Caco-2 (cell line): ENCODE measurements around the gene METTL5. TPM values are rescaled to one million over a fixed set of nuclear protein-coding genes. Genes with fewer than 3 reads are reported as not detected.

Experiments used
- BruUV-seq: library from RNA; stranded (reverse); fragments of 400-500 nt; replicated peaks from 2 replicates; lab custom pipeline; 2021; lab: Mats Ljungman, UMichigan
- CTCF ChIA-PET: fragments of 300-600 bp; sonication (Branson Sonifier 250); formaldehyde crosslinking; loops from one replicate; lab custom pipeline; 2022; ENCODE audit warnings: antibody characterized with exemption; lab: Charles Lee
- POLR2A ChIA-PET: fragments of 300-600 bp; sonication (Branson Sonifier 250); formaldehyde crosslinking; loops from one replicate; lab custom pipeline; 2022; ENCODE audit warnings: antibody characterized with exemption; lab: Charles Lee
- DNase-seq, 2 experiments: peaks; one replicate each; pipeline versions ENCODE4 v3.0.0 to v3.0.0-alpha.2; 2020 to 2022
- H3K27me3 ChIP-seq: replicated peaks from 2 replicates; pipeline ENCODE4 v1.6.0; 2011; ENCODE audit warnings: low read length; ENCODE audit not compliant: control insufficient read depth, insufficient read depth
- H3K36me3 ChIP-seq: 2 replicates; pipeline ENCODE4 v1.5.1; 2011; ENCODE audit warnings: low read length; ENCODE audit not compliant: control insufficient read depth, insufficient read depth
- H3K4me1 ChIP-seq: fragments of 250-450 bp; sonication (Bioruptor Pico); 2 replicates; pipeline ENCODE4 v1.5.1; 2020; ENCODE audit warnings: mild to moderate bottlenecking
- H3K4me3 ChIP-seq: 2 replicates; pipeline ENCODE4 v1.5.1; 2011; ENCODE audit warnings: low read depth, mild to moderate bottlenecking, control low read depth, low read length
- H3K9me3 ChIP-seq: fragments of 250-450 bp; sonication (Bioruptor Pico); 2 replicates; pipeline ENCODE4 v1.5.1; 2020; ENCODE audit warnings: mild to moderate bottlenecking, moderate library complexity
- H3K27ac Mint-ChIP-seq: one replicate; pipeline ENCODE4 v1.8.0; 2022; ENCODE audit warnings: mixed read lengths; ENCODE audit not compliant: unreplicated experiment
- H3K27me3 Mint-ChIP-seq: one replicate; pipeline ENCODE4 v1.8.0; 2022; ENCODE audit warnings: mixed read lengths; ENCODE audit not compliant: insufficient read depth, unreplicated experiment
- H3K36me3 Mint-ChIP-seq: one replicate; pipeline ENCODE4 v1.8.0; 2022; ENCODE audit warnings: mild to moderate bottlenecking, mixed read lengths; ENCODE audit not compliant: insufficient read depth, unreplicated experiment
- H3K4me1 Mint-ChIP-seq: one replicate; pipeline ENCODE4 v1.8.0; 2022; ENCODE audit warnings: low read depth, mixed read lengths; ENCODE audit not compliant: unreplicated experiment
- H3K4me3 Mint-ChIP-seq: one replicate; pipeline ENCODE4 v1.8.0; 2022; ENCODE audit warnings: mild to moderate bottlenecking, moderate library complexity, mixed read lengths; ENCODE audit not compliant: unreplicated experiment
- H3K9me3 Mint-ChIP-seq: one replicate; pipeline ENCODE4 v1.8.0; 2022; ENCODE audit warnings: mixed read lengths; ENCODE audit not compliant: unreplicated experiment
- intact Hi-C: fragments of 100-400 bp; cut with micrococcal nuclease; formaldehyde crosslinking; loops from one replicate; pipeline ENCODE4 v1.10.0; 2022; ENCODE audit not compliant: unreplicated experiment
- total RNA-seq: library from RNA; stranded (reverse); gene quantifications from 2 replicates; pipeline ENCODE4 v1.2.3, GENCODE V29; 2022
- TF ChIP-seq, protein P1 (sequence below), 2 experiments: fragments of 200-600 bp in 1 of 2; IDR thresholded peaks; 1 replicate in 1 of 2; 2 replicates in 1 of 2; pipeline versions ENCODE4 v1.5.1 to v1.8.0; 2011 to 2022; ENCODE audit warnings: antibody characterized with exemption in 1 of 2, control low read depth in 1 of 2, inconsistent platforms in 1 of 2, low read depth in 1 of 2, low read length in 1 of 2, mild to moderate bottlenecking in 1 of 2, moderate library complexity in 1 of 2; ENCODE audit not compliant: insufficient read depth in 1 of 2, severe bottlenecking in 1 of 2, unreplicated experiment in 1 of 2

The METTL5 gene
- total RNA-seq, 1 experiment from 2014 or later, result 82.4 TPM

- no peaks in the 10 kb centered on the region for H3K9me3 Mint-ChIP-seq
- no peaks in the 10 kb centered on the region for H3K36me3 Mint-ChIP-seq
- Histone ChIP-seq H3K4me3 (no peak overlapping the region), H3K4me1 (peaks cover 17% of the 10 kb centered on the region), H3K9me3 (no peaks in the 10 kb centered on the region), H3K27me3 (no peaks in the 10 kb centered on the region), H3K36me3 (no peaks in the 10 kb centered on the region)
- H3K4me1 Mint-ChIP-seq, result peaks cover 18% of the 10 kb centered on the region
- H3K27me3 Mint-ChIP-seq, result no peaks in the 10 kb centered on the region
- no peak overlapping the region for H3K27ac Mint-ChIP-seq
- no peak overlapping the region for H3K4me3 Mint-ChIP-seq
- DNase-seq, result no peak
- TF ChIP-seq, protein P1, sequence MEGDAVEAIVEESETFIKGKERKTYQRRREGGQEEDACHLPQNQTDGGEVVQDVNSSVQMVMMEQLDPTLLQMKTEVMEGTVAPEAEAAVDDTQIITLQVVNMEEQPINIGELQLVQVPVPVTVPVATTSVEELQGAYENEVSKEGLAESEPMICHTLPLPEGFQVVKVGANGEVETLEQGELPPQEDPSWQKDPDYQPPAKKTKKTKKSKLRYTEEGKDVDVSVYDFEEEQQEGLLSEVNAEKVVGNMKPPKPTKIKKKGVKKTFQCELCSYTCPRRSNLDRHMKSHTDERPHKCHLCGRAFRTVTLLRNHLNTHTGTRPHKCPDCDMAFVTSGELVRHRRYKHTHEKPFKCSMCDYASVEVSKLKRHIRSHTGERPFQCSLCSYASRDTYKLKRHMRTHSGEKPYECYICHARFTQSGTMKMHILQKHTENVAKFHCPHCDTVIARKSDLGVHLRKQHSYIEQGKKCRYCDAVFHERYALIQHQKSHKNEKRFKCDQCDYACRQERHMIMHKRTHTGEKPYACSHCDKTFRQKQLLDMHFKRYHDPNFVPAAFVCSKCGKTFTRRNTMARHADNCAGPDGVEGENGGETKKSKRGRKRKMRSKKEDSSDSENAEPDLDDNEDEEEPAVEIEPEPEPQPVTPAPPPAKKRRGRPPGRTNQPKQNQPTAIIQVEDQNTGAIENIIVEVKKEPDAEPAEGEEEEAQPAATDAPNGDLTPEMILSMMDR (IDR thresholded peaks at IDR 0.05; ENCODE audit: insufficient read depth in 1 of 2, low read depth in 1 of 2, low read length in 1 of 2, severe bottlenecking in 1 of 2, unreplicated experiment in 1 of 2), result no peak
- no TSS peak for BruUV-seq
- intact Hi-C loops, result no loop called here
- ChIA-PET POLR2A (no interaction called here), CTCF (no interaction called here)
These were observed 59.2 kb downstream of the METTL5 start for GRCh38 chr2:169765523-169765922.

DNA sequence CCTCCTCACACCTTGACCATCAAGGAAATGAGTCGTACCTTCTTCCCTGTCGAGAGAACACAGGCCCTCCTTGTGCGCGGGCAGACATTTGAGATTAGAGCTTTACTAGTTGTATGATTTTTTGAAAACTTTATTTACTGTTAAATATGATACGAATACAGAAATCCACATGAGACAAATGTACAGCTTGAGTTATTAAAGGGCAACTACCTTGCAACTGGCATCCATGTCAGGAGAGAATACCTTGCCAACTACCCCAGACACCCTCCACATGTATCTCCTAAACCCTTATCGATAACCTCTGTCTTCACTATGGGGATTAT, 62.8 kb downstream of the METTL5 start:
- ChIA-PET CTCF (interaction anchor here (0.7 kb wide), 1 partner anchor 28 kb away, joined by 3 read pairs; the partner anchor contains the start of gene KLHL23), POLR2A (no interaction called here)
- H3K36me3 ChIP-seq, result no peaks in the 10 kb centered on the region
- H3K9me3 Mint-ChIP-seq, result no peaks in the 10 kb centered on the region
- DNase-seq, result no peak
- peak overlapping the region; percentile 34 for H3K27ac Mint-ChIP-seq
- H3K4me1 ChIP-seq, result peaks cover 35% of the 10 kb centered on the region
- H3K9me3 ChIP-seq, result no peaks in the 10 kb centered on the region
- no peaks in the 10 kb centered on the region for H3K36me3 Mint-ChIP-seq
- no peak overlapping the region for H3K4me3 ChIP-seq
- no peaks in the 10 kb centered on the region for H3K27me3 Mint-ChIP-seq
- BruUV-seq, result no TSS peak
- TF ChIP-seq, protein P1 (IDR thresholded peaks at IDR 0.05; ENCODE audit: insufficient read depth in 1 of 2, low read depth in 1 of 2, low read length in 1 of 2, severe bottlenecking in 1 of 2, unreplicated experiment in 1 of 2), result no peak
- intact Hi-C loops, result loop anchor here (2.0 kb wide), 1 partner anchor 15 kb away; no protein-coding TSS in a partner anchor
- H3K4me3 Mint-ChIP-seq, result peak overlapping the region; percentile 58
- peaks cover 30% of the 10 kb centered on the region for H3K4me1 Mint-ChIP-seq
- H3K27me3 ChIP-seq, result no peaks in the 10 kb centered on the region

Other genes with a start within 250 kb of the METTL5 start
- gene PPIG, start 240.6 kb downstream of the METTL5 start, total RNA-seq, result 60.3 and 68.9 TPM in 2 replicates
- gene CFAP210, start 130.5 kb downstream of the METTL5 start, total RNA-seq, result not detected in 2 replicates
- 5.0 and 5.5 TPM in 2 replicates for gene PHOSPHO2, start 130.4 kb downstream of the METTL5 start, total RNA-seq
- 19.1 and 20.6 TPM in 2 replicates for gene KLHL23, start 91.1 kb downstream of the METTL5 start, total RNA-seq
- 209 and 215 TPM in 2 replicates for gene SSB, start 26.0 kb downstream of the METTL5 start, total RNA-seq
- 32.6 and 35.7 TPM in 2 replicates for gene UBR3, start 2.5 kb upstream of the METTL5 start, total RNA-seq